ENCODE results near the gene SPTBN5. TPM values are rescaled to one million over a fixed set of nuclear protein-coding genes. Genes with fewer than 3 reads are reported as not detected.

The SPTBN5 gene
- total RNA-seq, 1 donor from 2014 or later: 0.49 TPM

DNA sequence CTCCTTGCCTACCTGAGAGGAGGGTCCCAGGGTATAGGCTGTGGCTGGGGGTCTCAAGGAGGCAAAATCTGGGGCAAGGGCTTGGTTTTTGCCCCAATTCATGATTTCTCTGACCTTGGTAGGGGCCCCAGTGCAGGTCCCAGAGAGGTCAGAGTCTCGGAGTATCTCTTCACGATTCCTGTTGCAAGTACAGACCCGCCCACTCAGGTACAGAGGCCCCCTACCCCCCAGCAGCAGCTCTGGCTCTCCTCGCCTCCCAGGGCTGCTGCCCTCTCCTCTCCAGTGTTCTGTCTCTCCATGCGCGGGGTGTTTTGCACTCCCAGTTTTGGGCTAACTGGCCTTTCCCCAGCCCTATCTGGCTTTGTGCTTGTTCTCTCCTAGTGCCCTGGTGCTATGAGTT is 71.4 kb downstream of the SPTBN5 start:
- Histone ChIP-seq H3K4me3 (no peak overlapping the region), H3K27ac (no peak overlapping the region), H3K4me1 (peaks cover 6% of the 10 kb centered on the region), H3K36me3 (peaks cover 0 to 65% of the 10 kb centered on the region in 2 donors), H3K9me3 (no peaks in the 10 kb centered on the region), H3K27me3 (no peaks in the 10 kb centered on the region)
- intact Hi-C loops (cut with DNase I): no loop called here
- DNase-seq (ENCODE audit: extremely low spot score in 2 of 2): no peak
- TF ChIP-seq, protein P1, sequence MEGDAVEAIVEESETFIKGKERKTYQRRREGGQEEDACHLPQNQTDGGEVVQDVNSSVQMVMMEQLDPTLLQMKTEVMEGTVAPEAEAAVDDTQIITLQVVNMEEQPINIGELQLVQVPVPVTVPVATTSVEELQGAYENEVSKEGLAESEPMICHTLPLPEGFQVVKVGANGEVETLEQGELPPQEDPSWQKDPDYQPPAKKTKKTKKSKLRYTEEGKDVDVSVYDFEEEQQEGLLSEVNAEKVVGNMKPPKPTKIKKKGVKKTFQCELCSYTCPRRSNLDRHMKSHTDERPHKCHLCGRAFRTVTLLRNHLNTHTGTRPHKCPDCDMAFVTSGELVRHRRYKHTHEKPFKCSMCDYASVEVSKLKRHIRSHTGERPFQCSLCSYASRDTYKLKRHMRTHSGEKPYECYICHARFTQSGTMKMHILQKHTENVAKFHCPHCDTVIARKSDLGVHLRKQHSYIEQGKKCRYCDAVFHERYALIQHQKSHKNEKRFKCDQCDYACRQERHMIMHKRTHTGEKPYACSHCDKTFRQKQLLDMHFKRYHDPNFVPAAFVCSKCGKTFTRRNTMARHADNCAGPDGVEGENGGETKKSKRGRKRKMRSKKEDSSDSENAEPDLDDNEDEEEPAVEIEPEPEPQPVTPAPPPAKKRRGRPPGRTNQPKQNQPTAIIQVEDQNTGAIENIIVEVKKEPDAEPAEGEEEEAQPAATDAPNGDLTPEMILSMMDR (IDR thresholded peaks at IDR 0.05): no peak
- TF ChIP-seq POLR2AphosphoS5 (IDR thresholded peaks at IDR 0.05; ENCODE audit: insufficient read depth in 1 of 2, low read depth in 1 of 2): no peak
- TF ChIP-seq POLR2A (IDR thresholded peaks at IDR 0.05): no peak

DNA sequence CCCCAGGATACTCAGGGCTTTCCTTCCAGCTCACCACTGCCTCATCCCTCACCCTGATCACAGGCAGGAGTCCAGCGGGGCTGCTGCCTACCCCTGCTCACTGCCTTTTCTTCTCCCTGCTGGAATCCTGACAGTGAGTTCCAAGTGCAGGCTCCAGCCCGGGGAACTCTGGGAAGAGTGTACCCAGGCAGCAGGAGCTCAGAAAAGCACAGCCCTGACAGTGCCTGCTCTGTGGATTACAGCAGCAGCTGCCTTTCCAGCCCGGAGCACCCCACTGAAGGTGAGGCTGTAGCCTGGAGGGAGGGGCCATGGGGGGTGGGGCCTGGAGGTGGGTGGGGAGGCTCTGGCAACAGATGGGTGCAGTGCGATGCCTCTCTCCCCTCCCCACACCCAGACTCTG is 72.0 kb downstream of the SPTBN5 start:
- H3K4me3 ChIP-seq: no peak overlapping the region
- intact Hi-C loops (cut with DNase I): no loop called here
- no peak for DNase-seq (ENCODE audit: extremely low spot score in 2 of 2)
- H3K4me1 ChIP-seq: no peaks in the 10 kb centered on the region
- no peak overlapping the region for H3K27ac ChIP-seq
- H3K36me3 ChIP-seq: peaks cover 0 to 71% of the 10 kb centered on the region in 2 donors
- TF ChIP-seq, protein P1 (IDR thresholded peaks at IDR 0.05): no peak
- no peak for TF ChIP-seq POLR2A (IDR thresholded peaks at IDR 0.05)
- TF ChIP-seq POLR2AphosphoS5 (IDR thresholded peaks at IDR 0.05; ENCODE audit: insufficient read depth in 1 of 2, low read depth in 1 of 2): no peak
- no peaks in the 10 kb centered on the region for H3K27me3 ChIP-seq
- H3K9me3 ChIP-seq: no peaks in the 10 kb centered on the region

DNA sequence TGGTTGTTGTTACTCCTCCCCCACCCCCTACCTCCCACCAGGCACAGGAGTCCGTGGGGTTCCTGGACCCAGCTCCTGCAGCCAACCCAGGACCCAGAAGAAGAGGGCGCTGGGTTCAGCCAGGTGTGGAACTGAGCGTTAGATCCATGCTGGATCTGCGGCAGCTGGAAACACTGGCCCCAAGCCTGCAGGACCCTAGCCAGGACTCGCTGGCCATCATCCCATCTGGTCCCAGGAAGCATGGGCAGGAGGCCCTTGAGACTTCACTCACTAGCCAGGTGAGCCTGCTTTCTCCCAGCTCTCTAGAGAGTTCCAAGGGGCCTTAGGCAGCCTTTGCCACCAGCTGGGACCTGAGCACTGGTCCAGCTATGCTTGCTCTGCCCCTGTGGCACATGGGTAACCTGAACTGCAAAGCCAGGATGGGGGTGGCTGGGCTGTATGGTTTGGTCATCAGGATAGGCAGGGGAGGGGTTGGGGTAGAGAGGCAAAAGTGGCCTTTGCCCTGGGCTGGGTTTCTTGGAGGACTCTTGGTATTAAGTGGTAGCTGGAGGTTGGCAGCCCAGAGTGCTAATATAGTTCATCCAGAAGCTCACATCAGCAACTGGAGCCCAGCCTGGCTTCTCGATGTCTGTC is 72.9 kb downstream of the SPTBN5 start:
- TF ChIP-seq POLR2A (IDR thresholded peaks at IDR 0.05): no peak
- Histone ChIP-seq H3K4me1 (no peaks in the 10 kb centered on the region), H3K36me3 (peaks cover 0 to 79% of the 10 kb centered on the region in 2 donors), H3K4me3 (no peak overlapping the region), H3K27me3 (no peaks in the 10 kb centered on the region), H3K9me3 (no peaks in the 10 kb centered on the region), H3K27ac (no peak overlapping the region)
- intact Hi-C loops (cut with DNase I): no loop called here
- no peak for DNase-seq (ENCODE audit: extremely low spot score in 2 of 2)

DNA sequence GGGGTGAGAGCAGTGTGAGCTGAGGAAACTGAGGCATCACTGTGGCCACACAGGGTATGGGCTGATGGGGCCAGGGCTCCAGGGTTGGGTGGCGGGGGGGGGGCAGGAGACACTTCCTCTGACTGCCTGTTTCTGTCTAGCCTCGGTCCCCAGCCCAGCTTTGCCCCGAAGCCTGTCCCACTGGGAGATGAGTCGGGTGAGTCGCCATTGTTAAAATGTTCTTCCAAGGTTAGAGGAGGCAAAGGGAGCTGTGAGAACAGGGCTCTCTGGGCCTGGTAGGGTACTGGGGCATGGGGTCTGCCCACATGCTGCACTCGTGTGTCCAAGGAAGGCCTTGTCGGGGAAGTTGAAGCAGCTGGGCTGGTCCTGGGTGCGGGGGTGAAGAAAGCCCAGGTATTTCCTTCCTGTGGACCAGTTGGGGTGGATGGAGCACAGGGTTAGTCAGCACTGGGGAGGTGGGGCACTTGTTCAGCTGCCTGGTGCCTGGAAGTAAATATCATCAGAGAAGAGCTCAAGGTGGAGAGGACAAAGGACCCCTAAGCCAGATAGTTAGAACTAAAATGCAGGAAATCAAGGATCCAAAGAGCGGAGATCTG is 74.3 kb downstream of the SPTBN5 start:
- H3K9me3 ChIP-seq: no peaks in the 10 kb centered on the region
- no peaks in the 10 kb centered on the region for H3K4me1 ChIP-seq
- H3K36me3 ChIP-seq: peaks cover 0 to 76% of the 10 kb centered on the region in 2 donors
- intact Hi-C loops (cut with DNase I): no loop called here
- TF ChIP-seq, protein P1 (IDR thresholded peaks at IDR 0.05): no peak
- TF ChIP-seq POLR2AphosphoS5 (IDR thresholded peaks at IDR 0.05; ENCODE audit: insufficient read depth in 1 of 2, low read depth in 1 of 2) (no peak), POLR2A (IDR thresholded peaks at IDR 0.05) (no peak)
- H3K4me3 ChIP-seq: no peak overlapping the region
- H3K27ac ChIP-seq: no peak overlapping the region
- no peaks in the 10 kb centered on the region for H3K27me3 ChIP-seq
- DNase-seq (ENCODE audit: extremely low spot score in 2 of 2): no peak

DNA sequence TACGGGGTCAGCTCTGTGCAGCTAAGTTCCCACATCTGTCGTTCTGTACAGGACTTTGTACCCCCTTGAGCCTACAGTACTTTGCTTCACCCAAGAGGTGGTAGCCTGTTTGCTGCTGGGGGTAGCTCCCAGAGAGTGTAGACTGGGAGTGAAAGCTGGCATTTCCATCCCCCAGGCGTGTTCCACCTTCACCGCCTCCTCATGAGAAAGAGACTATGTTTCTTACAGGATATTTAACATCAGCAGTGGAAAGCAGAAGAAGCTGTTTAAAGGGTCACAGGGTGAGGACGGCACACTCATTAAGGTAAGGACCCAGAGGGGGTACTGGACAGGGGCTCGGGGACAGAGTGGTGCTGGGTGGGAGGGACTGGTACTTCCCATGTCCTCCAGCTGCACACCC is 76.1 kb downstream of the SPTBN5 start:
- intact Hi-C loops (cut with DNase I): no loop called here
- Histone ChIP-seq H3K27ac (no peak overlapping the region), H3K27me3 (no peaks in the 10 kb centered on the region), H3K4me1 (no peaks in the 10 kb centered on the region), H3K4me3 (no peak overlapping the region), H3K36me3 (peaks cover 0 to 75% of the 10 kb centered on the region in 2 donors), H3K9me3 (no peaks in the 10 kb centered on the region)
- DNase-seq (ENCODE audit: extremely low spot score in 2 of 2): no peak
- TF ChIP-seq, protein P1 (IDR thresholded peaks at IDR 0.05): no peak
- no peak for TF ChIP-seq POLR2AphosphoS5 (IDR thresholded peaks at IDR 0.05; ENCODE audit: insufficient read depth in 1 of 2, low read depth in 1 of 2)

All from vagina (tissue), 2 donors.